Hippocampal formation (tissue), 2 donors: ENCODE data around the gene EPB41L2.
"Not testable (repeated sequence)": the region's sequence is repeated elsewhere in the genome, so short reads cannot be mapped to it uniquely, and the experiment has no call there.

Experiments used
- DNase-seq, 2 donors: peaks; one replicate each; lab custom pipeline; 2025; lab: John Stamatoyannopoulos, UW

The EPB41L2 gene

GRCh38 chr6:130838250-130838860 is 224.7 kb downstream of the EPB41L2 start:
- no peak for DNase-seq

- DNase-seq = no peak
Measured at GRCh38 chr6:130837067-130837466, 226.0 kb downstream of the EPB41L2 start.

GRCh38 chr6:130836055-130836640 is 226.9 kb downstream of the EPB41L2 start:
- DNase-seq = peak in 1 of 2 donors; percentile 2

GRCh38 chr6:130834482-130835251 is 228.4 kb downstream of the EPB41L2 start:
- DNase-seq = no peak

GRCh38 chr6:130833569-130833968 is 229.5 kb downstream of the EPB41L2 start:
- no peak for DNase-seq

- DNase-seq = no peak
Measured at GRCh38 chr6:130831607-130832006, 231.4 kb downstream of the EPB41L2 start.

GRCh38 chr6:130829333-130829910 is 233.6 kb downstream of the EPB41L2 start:
- DNase-seq = no peak

- DNase-seq = no peak
Measured at GRCh38 chr6:130827247-130828149, 235.5 kb downstream of the EPB41L2 start, which contains the start of gene SMLR1. TSS of gene SMLR1 (plus strand) at chr6:130827406. CDS start at chr6:130827414, 8 bp downstream.

GRCh38 chr6:130826442-130827246 is 236.4 kb downstream of the EPB41L2 start:
- no peak for DNase-seq

GRCh38 chr6:130825772-130826441 is 237.1 kb downstream of the EPB41L2 start:
- DNase-seq = no peak

- no peak for DNase-seq
Measured at GRCh38 chr6:130824978-130825694, 237.9 kb downstream of the EPB41L2 start.

- DNase-seq = no peak
Measured at GRCh38 chr6:130822736-130823135, 240.3 kb downstream of the EPB41L2 start.

GRCh38 chr6:130815200-130816071 is 247.6 kb downstream of the EPB41L2 start:
- DNase-seq = no peak

GRCh38 chr6:130814506-130814905 is 248.5 kb downstream of the EPB41L2 start:
- DNase-seq = no peak

- DNase-seq = no peak
Measured at GRCh38 chr6:130811932-130812331, 251.1 kb downstream of the EPB41L2 start.

- no peak for DNase-seq
Measured at GRCh38 chr6:130810307-130811030, 252.6 kb downstream of the EPB41L2 start.

GRCh38 chr6:130801368-130801767 is 261.7 kb downstream of the EPB41L2 start:
- DNase-seq = not testable (repeated sequence)

GRCh38 chr6:130797061-130797460 is 266.0 kb downstream of the EPB41L2 start:
- DNase-seq = no peak
